OCI-LY7 (cell line): ENCODE results near the gene KCNQ1.

Experiments
- EZH2phosphoT487 ChIP-seq: fragments of 200-600 bp; sonication (generic); IDR thresholded peaks from 2 replicates; pipeline ENCODE4 v1.6.1; 2018; ENCODE audit warnings: low read depth, borderline replicate concordance, mild to moderate bottlenecking, mixed run types, antibody characterized with exemption, low read length, moderate library complexity, mixed read lengths
- TF ChIP-seq, protein P1 (sequence below): fragments of 200-600 bp; sonication (generic); conservative IDR thresholded peaks from 2 replicates; pipeline ENCODE4 v1.5.1; 2014; ENCODE audit warnings: mild to moderate bottlenecking, antibody characterized with exemption, low read length, moderate library complexity, mixed read lengths

DNA sequence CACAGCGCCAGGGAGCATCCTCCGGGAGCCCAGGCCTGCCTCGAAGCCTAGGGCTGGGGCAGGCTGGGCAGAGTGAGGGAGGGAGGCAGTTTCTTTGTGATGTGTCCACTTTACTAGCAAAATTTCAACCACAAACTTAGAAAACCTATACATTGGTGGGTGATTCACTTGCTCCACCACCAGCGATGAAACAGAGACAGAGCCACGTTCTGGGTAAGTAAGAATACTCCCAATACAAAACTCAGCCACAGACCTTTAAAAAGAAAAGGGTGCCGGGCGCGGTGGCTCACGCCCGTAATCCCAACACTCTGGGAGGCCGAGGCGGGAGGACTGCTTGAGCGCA is 418.4 kb downstream of the KCNQ1 start:
- TF ChIP-seq, protein P1, sequence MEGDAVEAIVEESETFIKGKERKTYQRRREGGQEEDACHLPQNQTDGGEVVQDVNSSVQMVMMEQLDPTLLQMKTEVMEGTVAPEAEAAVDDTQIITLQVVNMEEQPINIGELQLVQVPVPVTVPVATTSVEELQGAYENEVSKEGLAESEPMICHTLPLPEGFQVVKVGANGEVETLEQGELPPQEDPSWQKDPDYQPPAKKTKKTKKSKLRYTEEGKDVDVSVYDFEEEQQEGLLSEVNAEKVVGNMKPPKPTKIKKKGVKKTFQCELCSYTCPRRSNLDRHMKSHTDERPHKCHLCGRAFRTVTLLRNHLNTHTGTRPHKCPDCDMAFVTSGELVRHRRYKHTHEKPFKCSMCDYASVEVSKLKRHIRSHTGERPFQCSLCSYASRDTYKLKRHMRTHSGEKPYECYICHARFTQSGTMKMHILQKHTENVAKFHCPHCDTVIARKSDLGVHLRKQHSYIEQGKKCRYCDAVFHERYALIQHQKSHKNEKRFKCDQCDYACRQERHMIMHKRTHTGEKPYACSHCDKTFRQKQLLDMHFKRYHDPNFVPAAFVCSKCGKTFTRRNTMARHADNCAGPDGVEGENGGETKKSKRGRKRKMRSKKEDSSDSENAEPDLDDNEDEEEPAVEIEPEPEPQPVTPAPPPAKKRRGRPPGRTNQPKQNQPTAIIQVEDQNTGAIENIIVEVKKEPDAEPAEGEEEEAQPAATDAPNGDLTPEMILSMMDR: no peak
- TF ChIP-seq EZH2phosphoT487: no peak
